DND-41 (cell line): ENCODE data around the gene ARMH3.

Source experiments
- ATAC-seq: fragments of 200-7000 bp; cut with Tn5 transposase; 3 replicates; pipeline ENCODE4 v1.9.1; 2021; ENCODE audit warnings: low read depth; ENCODE audit not compliant: insufficient read depth
- DNase-seq: peaks from one replicate; pipeline ENCODE4 v3.0.0-alpha.2; 2020
- H2AFZ ChIP-seq: 2 replicates; pipeline ENCODE4 v1.6.0; 2012; ENCODE audit warnings: low read depth, low read length
- H3K27ac ChIP-seq: 2 replicates; pipeline ENCODE4 v1.5.1; 2012; ENCODE audit warnings: low read length, inconsistent platforms
- H3K27me3 ChIP-seq: fragments of 200-600 bp; sonication (generic); 2 replicates; pipeline ENCODE4 v1.6.0; 2012; ENCODE audit warnings: low read length, mild to moderate bottlenecking, inconsistent platforms; ENCODE audit not compliant: insufficient read depth, poor library complexity
- H3K36me3 ChIP-seq: 2 replicates; pipeline ENCODE4 v1.5.1; 2012; ENCODE audit warnings: low read length, inconsistent platforms; ENCODE audit not compliant: insufficient read depth
- H3K4me1 ChIP-seq: 2 replicates; pipeline ENCODE4 v1.5.1; 2012; ENCODE audit warnings: mild to moderate bottlenecking, low read length; ENCODE audit not compliant: insufficient read depth
- H3K4me2 ChIP-seq: 2 replicates; pipeline ENCODE4 v1.6.0; 2012; ENCODE audit warnings: mild to moderate bottlenecking, moderate library complexity, low read length, inconsistent platforms; ENCODE audit not compliant: insufficient read depth
- H3K4me3 ChIP-seq, 2 experiments: fragments of 200-600 bp in 1 of 2; shearing (Covaris generic) in 1 of 2; 2 replicates each; pipeline ENCODE4 v1.5.1; 2012 to 2016; ENCODE audit warnings: inconsistent platforms in 2 of 2, low read length in 2 of 2, mild to moderate bottlenecking in 2 of 2, low read depth in 1 of 2, moderate library complexity in 1 of 2
- H3K79me2 ChIP-seq: 2 replicates; pipeline ENCODE4 v1.6.0; 2012; ENCODE audit warnings: low read length, inconsistent platforms; ENCODE audit not compliant: insufficient read depth
- H3K9ac ChIP-seq: 2 replicates; pipeline ENCODE4 v1.6.0; 2012; ENCODE audit warnings: low read depth, mild to moderate bottlenecking, inconsistent platforms, low read length, moderate library complexity
- H3K9me3 ChIP-seq: 2 replicates; pipeline ENCODE4 v1.5.1; 2012; ENCODE audit warnings: low read length, moderate library complexity, mild to moderate bottlenecking, inconsistent platforms; ENCODE audit not compliant: insufficient read depth, severe bottlenecking
- H4K20me1 ChIP-seq: 2 replicates; pipeline ENCODE4 v1.6.0; 2012; ENCODE audit warnings: low read length; ENCODE audit not compliant: insufficient read depth
- CTCF ChIP-seq: IDR thresholded peaks from 2 replicates; pipeline ENCODE4 v1.5.1; 2012; ENCODE audit warnings: borderline replicate concordance, low read length, moderate library complexity, mild to moderate bottlenecking; ENCODE audit not compliant: poor library complexity, severe bottlenecking; ENCODE audit errors: extremely low read depth
- EZH2 ChIP-seq: IDR thresholded peaks from 3 replicates; pipeline ENCODE4 v1.6.1; 2012; ENCODE audit warnings: borderline replicate concordance, low read depth, mild to moderate bottlenecking, moderate library complexity, low read length, inconsistent platforms; ENCODE audit not compliant: severe bottlenecking

Gene ARMH3

DNA sequence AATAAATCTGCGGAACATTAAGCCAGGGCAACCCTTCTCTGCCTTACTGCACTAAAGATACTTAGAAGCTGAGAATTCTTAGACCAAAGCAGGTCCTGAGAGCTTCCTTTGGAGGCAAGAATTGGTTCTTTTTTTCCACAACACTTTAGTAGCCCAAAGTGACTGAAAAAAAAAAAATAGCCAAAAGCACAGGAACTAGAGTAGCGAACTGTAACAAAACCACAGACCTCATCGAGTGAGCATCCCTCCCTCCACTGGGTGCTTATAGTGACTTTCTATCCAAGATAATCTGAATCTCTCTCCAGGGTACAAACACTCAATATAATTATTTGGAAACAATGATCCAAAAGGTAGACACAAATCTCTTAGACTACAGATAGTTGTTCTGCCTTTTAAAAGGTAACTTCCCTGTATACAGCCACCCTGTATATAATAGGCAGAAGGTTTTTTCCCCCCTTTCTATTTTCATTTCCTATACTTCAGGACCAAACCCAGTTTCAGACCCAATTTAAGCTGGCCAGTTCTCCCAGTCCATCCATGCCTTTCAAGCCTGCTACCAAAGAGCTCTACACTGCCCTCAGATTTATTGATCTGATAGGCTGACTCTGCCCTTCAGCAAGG lies 180.8 kb downstream of the ARMH3 start:
- TF ChIP-seq CTCF (no peak), EZH2 (no peak)
- Histone ChIP-seq H3K79me2 (no peaks in the 10 kb centered on the region), H3K9me3 (no peaks in the 10 kb centered on the region), H4K20me1 (no peaks in the 10 kb centered on the region), H3K4me2 (no peak overlapping the region), H3K36me3 (no peaks in the 10 kb centered on the region), H3K9ac (no peak overlapping the region), H3K27ac (no peak overlapping the region), H3K4me3 (no peak overlapping the region), H3K27me3 (no peaks in the 10 kb centered on the region), H3K4me1 (peaks cover 13% of the 10 kb centered on the region; the same call in 1 of the 2 replicates), H2AFZ (no peak overlapping the region)
- ATAC-seq (peak; percentile 77; the same call in 2 of the 3 replicates), DNase-seq (peak; percentile 11)

DNA sequence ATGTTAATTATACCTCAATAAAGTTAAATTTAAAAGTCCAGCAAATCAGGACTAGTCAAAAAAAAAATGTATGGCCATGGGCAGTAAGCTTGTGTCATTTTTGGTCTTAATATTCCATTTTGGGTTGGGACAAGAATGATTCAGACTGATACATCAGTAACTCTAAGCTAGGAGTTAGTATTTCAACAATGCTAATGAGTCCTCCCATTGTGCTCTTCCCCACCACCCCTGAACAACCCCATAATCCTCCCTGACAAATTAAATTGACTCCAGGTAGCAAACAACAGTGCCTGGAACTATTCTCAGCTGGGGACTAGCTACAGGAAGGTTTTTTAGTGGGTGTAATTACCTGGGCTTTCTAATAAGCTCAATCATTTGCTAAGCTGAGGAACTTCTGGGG lies 181.7 kb downstream of the ARMH3 start:
- no peak for ATAC-seq
- H4K20me1 ChIP-seq, result no peaks in the 10 kb centered on the region
- H3K36me3 ChIP-seq, result no peaks in the 10 kb centered on the region
- no peak overlapping the region for H2AFZ ChIP-seq
- no peak for DNase-seq
- H3K27ac ChIP-seq, result no peak overlapping the region
- no peak overlapping the region for H3K9ac ChIP-seq
- no peak overlapping the region for H3K4me3 ChIP-seq
- no peaks in the 10 kb centered on the region for H3K27me3 ChIP-seq
- no peaks in the 10 kb centered on the region for H3K79me2 ChIP-seq
- TF ChIP-seq CTCF, result no peak
- TF ChIP-seq EZH2, result no peak
- no peak overlapping the region for H3K4me2 ChIP-seq
- peaks cover 13% of the 10 kb centered on the region; the same call in 1 of the 2 replicates for H3K4me1 ChIP-seq
- no peaks in the 10 kb centered on the region for H3K9me3 ChIP-seq

DNA sequence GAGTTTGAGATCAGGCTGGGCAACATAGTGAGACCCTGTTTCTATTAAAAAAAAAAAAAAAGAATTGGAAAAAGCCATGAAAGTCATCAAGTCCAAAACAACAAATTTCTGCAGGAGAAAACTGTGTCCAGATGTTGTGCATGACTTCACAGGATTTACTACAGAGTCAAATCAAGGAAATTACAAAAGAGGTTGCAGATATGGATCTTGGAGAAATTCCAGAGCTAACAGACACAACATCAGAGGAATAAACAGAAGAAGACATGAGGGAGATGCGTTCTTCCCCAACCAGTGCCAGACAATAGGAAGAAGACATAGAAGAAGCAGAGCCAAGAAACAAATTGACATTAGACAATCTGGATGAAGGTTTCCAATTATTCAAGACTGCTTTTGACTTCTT lies 188.0 kb downstream of the ARMH3 start:
- H3K27ac ChIP-seq, result no peak overlapping the region
- no peak for DNase-seq
- no peaks in the 10 kb centered on the region for H3K79me2 ChIP-seq
- no peak for TF ChIP-seq EZH2
- TF ChIP-seq CTCF, result no peak
- H3K27me3 ChIP-seq, result no peaks in the 10 kb centered on the region
- H3K9ac ChIP-seq, result no peak overlapping the region
- H3K36me3 ChIP-seq, result peaks cover 3% of the 10 kb centered on the region; the same call in 1 of the 2 replicates
- peaks cover 10% of the 10 kb centered on the region for H3K4me1 ChIP-seq
- no peak for ATAC-seq
- H2AFZ ChIP-seq, result no peak overlapping the region
- no peaks in the 10 kb centered on the region for H3K9me3 ChIP-seq
- H3K4me3 ChIP-seq, result no peak overlapping the region
- H4K20me1 ChIP-seq, result no peaks in the 10 kb centered on the region
- no peak overlapping the region for H3K4me2 ChIP-seq

DNA sequence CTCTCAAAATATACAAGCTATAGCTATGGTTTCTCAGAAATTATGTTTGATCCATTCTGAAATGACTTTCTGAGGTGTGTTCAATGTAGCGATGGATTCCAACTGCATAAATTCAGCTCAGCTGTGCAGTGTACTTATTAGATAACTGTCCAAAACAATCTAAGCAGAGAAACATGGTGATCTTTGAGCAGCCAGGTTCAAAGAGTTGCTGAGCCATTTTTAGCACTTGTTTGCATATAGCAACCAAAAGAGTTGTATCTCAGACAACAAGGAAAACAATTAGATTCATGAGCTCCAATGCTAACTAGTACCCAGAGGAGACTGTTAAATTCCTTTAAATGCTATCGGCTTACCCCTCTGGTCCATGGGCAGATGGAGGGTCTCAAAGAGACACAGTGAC lies 196.4 kb downstream of the ARMH3 start:
- no peak for DNase-seq
- H3K4me3 ChIP-seq, result no peak overlapping the region

More for the DNA sequence above, 196.4 kb downstream of the ARMH3 start:
- Histone ChIP-seq H2AFZ (no peak overlapping the region), H3K9me3 (peaks cover 9% of the 10 kb centered on the region), H3K4me1 (peaks cover 10% of the 10 kb centered on the region), H3K9ac (no peak overlapping the region), H4K20me1 (no peaks in the 10 kb centered on the region), H3K4me2 (no peak overlapping the region), H3K36me3 (0 out of 2 replicates have a peak, but pooled peaks cover 5% of the 10 kb centered on the region), H3K79me2 (no peaks in the 10 kb centered on the region; the same call in 1 of the 2 replicates), H3K27ac (no peak overlapping the region), H3K27me3 (no peaks in the 10 kb centered on the region)
- ATAC-seq, result no peak
- TF ChIP-seq CTCF (no peak), EZH2 (no peak)
